GM23248 (cell line): ENCODE data around the gene PGAP6. TPM values are rescaled to one million over a fixed set of nuclear protein-coding genes. Genes with fewer than 3 reads are reported as not detected.
A peak's percentile ranks its signal among the peaks of the same experiment; 100 is the strongest.

Experiments used
- DNase-seq: peaks from one replicate; pipeline ENCODE4 v3.0.0-alpha.2; 2015
- H2AFZ ChIP-seq: fragments of 200-600 bp; sonication (generic); 2 replicates; pipeline ENCODE4 v1.6.1; 2016; ENCODE audit warnings: antibody characterized with exemption
- H3F3A ChIP-seq: fragments of 200-600 bp; sonication (generic); 2 replicates; pipeline ENCODE4 v1.6.1; 2016; ENCODE audit warnings: mild to moderate bottlenecking, antibody characterized with exemption, mixed run types; ENCODE audit not compliant: insufficient read depth
- H3K27ac ChIP-seq: fragments of 200-600 bp; sonication (generic); 2 replicates; pipeline ENCODE4 v1.5.1; 2016; ENCODE audit warnings: mild to moderate bottlenecking
- H3K27me3 ChIP-seq: fragments of 200-600 bp; sonication (generic); replicated peaks from 2 replicates; pipeline ENCODE4 v1.6.1; 2016; ENCODE audit warnings: mild to moderate bottlenecking; ENCODE audit not compliant: insufficient read depth
- H3K36me3 ChIP-seq: fragments of 200-600 bp; sonication (generic); 2 replicates; pipeline ENCODE4 v1.6.1; 2016; ENCODE audit warnings: low read depth, mild to moderate bottlenecking
- H3K4me1 ChIP-seq: fragments of 200-600 bp; sonication (generic); 2 replicates; pipeline ENCODE4 v1.6.1; 2016; ENCODE audit warnings: mild to moderate bottlenecking; ENCODE audit not compliant: insufficient read depth
- H3K4me2 ChIP-seq: fragments of 200-600 bp; sonication (generic); one replicate; pipeline ENCODE4 v1.6.1; 2016; ENCODE audit warnings: mild to moderate bottlenecking; ENCODE audit not compliant: unreplicated experiment
- H3K4me3 ChIP-seq: fragments of 200-600 bp; sonication (generic); 2 replicates; pipeline ENCODE4 v1.5.1; 2016; ENCODE audit warnings: mild to moderate bottlenecking
- H3K79me2 ChIP-seq: fragments of 200-600 bp; sonication (generic); 2 replicates; pipeline ENCODE4 v1.6.1; 2016; ENCODE audit warnings: mild to moderate bottlenecking; ENCODE audit not compliant: insufficient read depth
- H3K9ac ChIP-seq: fragments of 200-600 bp; sonication (generic); 2 replicates; pipeline ENCODE4 v1.6.1; 2016; ENCODE audit warnings: mild to moderate bottlenecking
- H3K9me2 ChIP-seq: fragments of 200-600 bp; sonication (generic); 2 replicates; pipeline ENCODE4 v1.6.1; 2016; ENCODE audit warnings: mixed run types, mild to moderate bottlenecking, moderate library complexity; ENCODE audit not compliant: insufficient read depth
- H3K9me3 ChIP-seq: fragments of 200-600 bp; sonication (generic); one replicate; pipeline ENCODE4 v1.6.1; 2017; ENCODE audit warnings: low read depth
- H4K20me1 ChIP-seq: fragments of 200-600 bp; sonication (generic); 2 replicates; pipeline ENCODE4 v1.6.0; 2016; ENCODE audit not compliant: insufficient read depth
- EZH2 ChIP-seq: fragments of 200-600 bp; sonication (generic); IDR thresholded peaks from 2 replicates; pipeline ENCODE4 v1.6.1; 2018; ENCODE audit warnings: antibody characterized with exemption, mild to moderate bottlenecking; ENCODE audit not compliant: insufficient read depth, poor library complexity, severe bottlenecking
- EZH2phosphoT487 ChIP-seq: fragments of 200-600 bp; sonication (generic); IDR thresholded peaks from 2 replicates; pipeline ENCODE4 v1.6.1; 2018; ENCODE audit warnings: antibody characterized with exemption, moderate library complexity, mild to moderate bottlenecking, low read depth; ENCODE audit not compliant: insufficient read depth
- WGBS, 2 experiments: methylation state at CpG; one replicate each; pipeline ENCODE4 v1.1.6; 2015 to 2017; ENCODE audit warnings: low lambda C conversion rate in 2 of 2, low coverage in 1 of 2; ENCODE audit errors: missing lambda C conversion rate in 2 of 2; 5-methylcytosine and 5-hydroxymethylcytosine counted together
- in situ Hi-C: fragments of 300-500 bp; cut with MboI; formaldehyde crosslinking; loops from 2 replicates; pipeline ENCODE4 v1.15.0; 2020
- polyA plus RNA-seq: library from polyadenylated mRNA; unstranded; fragments of >200 nt; fragmentation: Nextera tagmentation; extraction: Ambion mirVana; gene quantifications from 2 replicates; pipeline ENCODE4 v1.2.1, GENCODE V29; 2016
- total RNA-seq: library from RNA; depleted of rRNA; stranded (reverse); fragments of >200 nt; shearing (Covaris generic); gene quantifications from 2 replicates; pipeline ENCODE4 v1.2.3, GENCODE V29; 2014

PGAP6 gene
- total and polyA plus RNA-seq, 2 experiments from 2014 or later = 16.4 to 78.4 TPM

GRCh38 chr16:405548-406506 is 24.0 kb upstream of the PGAP6 start:
- no peak for TF ChIP-seq EZH2phosphoT487
- TF ChIP-seq EZH2 = no peak
- peaks cover 12% of the 10 kb centered on the region for H3K79me2 ChIP-seq
- H3K9me3 ChIP-seq = no peaks in the 10 kb centered on the region
- no peak overlapping the region for H2AFZ ChIP-seq
- no peak overlapping the region for H3K4me3 ChIP-seq
- WGBS, 2 experiments = 91 to 95% methylated on average over 23 to 27 of the region's 27 CpGs
- in situ Hi-C loops = no loop called here
- no peaks in the 10 kb centered on the region for H3K9me2 ChIP-seq
- H4K20me1 ChIP-seq = no peaks in the 10 kb centered on the region
- H3K27ac ChIP-seq = no peak overlapping the region
- H3K9ac ChIP-seq = no peak overlapping the region
- no peaks in the 10 kb centered on the region for H3K27me3 ChIP-seq
- no peaks in the 10 kb centered on the region for H3F3A ChIP-seq
- no peaks in the 10 kb centered on the region for H3K4me1 ChIP-seq
- no peak overlapping the region for H3K4me2 ChIP-seq
- H3K36me3 ChIP-seq = no peaks in the 10 kb centered on the region
- no peak for DNase-seq

- Histone ChIP-seq H2AFZ (no peak overlapping the region), H3K9me3 (no peaks in the 10 kb centered on the region), H3K9ac (no peak overlapping the region), H3K4me2 (no peak overlapping the region), H3K4me1 (peaks cover 4% of the 10 kb centered on the region; the same call in 1 of the 2 replicates), H3K36me3 (no peaks in the 10 kb centered on the region), H3K4me3 (no peak overlapping the region), H3F3A (peaks cover 4% of the 10 kb centered on the region; the same call in 1 of the 2 replicates), H4K20me1 (no peaks in the 10 kb centered on the region), H3K27me3 (no peaks in the 10 kb centered on the region), H3K9me2 (no peaks in the 10 kb centered on the region), H3K27ac (no peak overlapping the region), H3K79me2 (peaks cover 20% of the 10 kb centered on the region)
- 82 to 84% methylated on average over 12 of the region's 12 CpGs for WGBS, 2 experiments
- in situ Hi-C loops = no loop called here
- no peak for TF ChIP-seq EZH2phosphoT487
- no peak for TF ChIP-seq EZH2
- DNase-seq = no peak
Measured at GRCh38 chr16:404971-405486, 23.3 kb upstream of the PGAP6 start.

GRCh38 chr16:401468-402348 is 19.9 kb upstream of the PGAP6 start, which contains the start of gene DECR2:
TSS of gene DECR2 (plus strand) at chr16:401885. CDS start at chr16:401964, 79 bp downstream.
- Histone ChIP-seq H2AFZ (peak within 1 kb of the TSS; percentile 69), H3K9me2 (no peaks in the 10 kb centered on the region), H3K36me3 (no peaks in the 10 kb centered on the region), H4K20me1 (no peaks in the 10 kb centered on the region), H3K4me2 (peak within 1 kb of the TSS; percentile 90), H3K9ac (peak within 1 kb of the TSS; percentile 91), H3K9me3 (no peaks in the 10 kb centered on the region), H3K4me3 (peak within 1 kb of the TSS; percentile 84), H3K4me1 (peaks cover 4% of the 10 kb centered on the region; the same call in 1 of the 2 replicates), H3K27ac (peak within 1 kb of the TSS; percentile 68), H3K79me2 (peaks cover 30% of the 10 kb centered on the region), H3K27me3 (no peaks in the 10 kb centered on the region), H3F3A (peaks cover 4% of the 10 kb centered on the region; the same call in 1 of the 2 replicates)
- TF ChIP-seq EZH2phosphoT487 (no peak), EZH2 (no peak)
- peak; percentile 97 for DNase-seq
- WGBS, 2 experiments = 1% methylated on average over 27 to 60 of the region's 91 CpGs
- in situ Hi-C loops = no loop called here
